ENCODE results near the gene SLC38A11. TPM values are rescaled to one million over a fixed set of nuclear protein-coding genes. Genes with fewer than 3 reads are reported as not detected.
A peak's percentile ranks its signal among the peaks of the same experiment; 100 is the strongest.

The SLC38A11 gene
- total and polyA plus RNA-seq, 2 of the 13 experiments (the other 11 are each of a cell fraction or from before 2014, with no cell fraction given) = 14.0 to 14.3 TPM

- TF ChIP-seq FOXO4 (CRISPR knock-in tag; conservative IDR thresholded peaks at IDR 0.05) (no peak), ZFP82 (CRISPR knock-in tag; IDR thresholded peaks at IDR 0.05; ENCODE audit: borderline replicate concordance) (no peak), TSC22D2 (CRISPR knock-in tag; IDR thresholded peaks at IDR 0.05; ENCODE audit: borderline replicate concordance) (no peak), SP1 (IDR thresholded peaks at IDR 0.05) (no peak), SP1 (CRISPR knock-in tag; IDR thresholded peaks at IDR 0.05) (no peak), SAP130 (CRISPR knock-in tag; IDR thresholded peaks at IDR 0.05; ENCODE audit: low read depth) (no peak), TFAP4 (IDR thresholded peaks at IDR 0.05; ENCODE audit: borderline replicate concordance, low read depth) (peak; percentile 25; the same call in 1 of the 2 replicates), SNAPC4 (CRISPR knock-in tag; IDR thresholded peaks at IDR 0.05) (no peak), SOX5 (CRISPR knock-in tag; IDR thresholded peaks at IDR 0.05; ENCODE audit: borderline replicate concordance) (no peak; the same call in 1 of the 2 replicates), CBX2 (IDR thresholded peaks at IDR 0.05; ENCODE audit: low read depth, low read length) (no peak), CBX2 (CRISPR knock-in tag; IDR thresholded peaks at IDR 0.05; ENCODE audit: low read depth) (no peak), PAX8 (CRISPR knock-in tag; IDR thresholded peaks at IDR 0.05; ENCODE audit: borderline replicate concordance) (no peak), THAP11 (CRISPR knock-in tag; IDR thresholded peaks at IDR 0.05) (no peak), MED13 (CRISPR knock-in tag; IDR thresholded peaks at IDR 0.05) (no peak), MEIS1 (CRISPR knock-in tag; IDR thresholded peaks at IDR 0.05; ENCODE audit: borderline replicate concordance) (no peak), KDM2A (CRISPR knock-in tag; IDR thresholded peaks at IDR 0.05; ENCODE audit: borderline replicate concordance, low read depth) (no peak), TEAD2 (CRISPR knock-in tag; IDR thresholded peaks at IDR 0.05) (no peak), ZNF136 (CRISPR knock-in tag; IDR thresholded peaks at IDR 0.05; ENCODE audit: low read depth) (no peak), ZNF251 (CRISPR knock-in tag; IDR thresholded peaks at IDR 0.05) (no peak), BRF2 (CRISPR knock-in tag; IDR thresholded peaks at IDR 0.05) (no peak), NKX3-1 (CRISPR knock-in tag; IDR thresholded peaks at IDR 0.05) (no peak), ETV5 (CRISPR knock-in tag; IDR thresholded peaks at IDR 0.05; ENCODE audit: borderline replicate concordance) (no peak)
- TF ChIP-seq, protein P1, sequence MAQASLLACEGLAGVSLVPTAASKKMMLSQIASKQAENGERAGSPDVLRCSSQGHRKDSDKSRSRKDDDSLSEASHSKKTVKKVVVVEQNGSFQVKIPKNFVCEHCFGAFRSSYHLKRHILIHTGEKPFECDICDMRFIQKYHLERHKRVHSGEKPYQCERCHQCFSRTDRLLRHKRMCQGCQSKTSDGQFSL (CRISPR knock-in tag; IDR thresholded peaks at IDR 0.05) = no peak
These were observed 45.0 kb downstream of the SLC38A11 start (continued) for GRCh38 chr2:164910101-164910899.

Measured in HepG2 (cell line).